GM23338 (cell line): Measurements from ENCODE around the gene GRIA3. TPM values are rescaled to one million over a fixed set of nuclear protein-coding genes. Genes with fewer than 3 reads are reported as not detected.
"Not testable (repeated sequence)": the region's sequence is repeated elsewhere in the genome, so short reads cannot be mapped to it uniquely, and the experiment has no call there.

ENCODE experiments used
- ATAC-seq: fragments of 200-7000 bp; cut with Tn5 transposase; 3 replicates; pipeline ENCODE4 v1.9.1; 2020
- DNase-seq: peaks from one replicate; pipeline ENCODE4 v3.0.0-alpha.2; 2015; ENCODE audit warnings: low spot score
- H2AFZ ChIP-seq: fragments of 200-600 bp; sonication (generic); 2 replicates; pipeline ENCODE4 v1.8.0; 2016; ENCODE audit warnings: antibody characterized with exemption, mild to moderate bottlenecking, moderate library complexity
- H3F3A ChIP-seq: fragments of 200-600 bp; sonication (generic); replicated peaks from 2 replicates; pipeline ENCODE4 v1.8.0; 2017; ENCODE audit warnings: antibody characterized with exemption, mixed run types, low read depth
- H3K27ac ChIP-seq: fragments of 200-600 bp; sonication (generic); 2 replicates; pipeline ENCODE4 v1.6.1; 2016; ENCODE audit warnings: low read depth
- H3K27me3 ChIP-seq: fragments of 200-600 bp; sonication (generic); 2 replicates; pipeline ENCODE4 v1.8.0; 2016; ENCODE audit warnings: mild to moderate bottlenecking, mixed run types, moderate library complexity; ENCODE audit not compliant: insufficient read depth
- H3K36me3 ChIP-seq: fragments of 200-600 bp; sonication (generic); 2 replicates; pipeline ENCODE4 v1.8.0; 2016; ENCODE audit warnings: mild to moderate bottlenecking; ENCODE audit not compliant: insufficient read depth
- H3K4me1 ChIP-seq: fragments of 200-600 bp; sonication (generic); 2 replicates; pipeline ENCODE4 v1.8.0; 2016; ENCODE audit warnings: mild to moderate bottlenecking, moderate library complexity; ENCODE audit not compliant: insufficient read depth
- H3K4me2 ChIP-seq: fragments of 200-600 bp; sonication (generic); 2 replicates; pipeline ENCODE4 v1.7.1; 2017; ENCODE audit warnings: mixed run types
- H3K4me3 ChIP-seq: fragments of 200-600 bp; sonication (generic); 2 replicates; pipeline ENCODE4 v1.6.1; 2016; ENCODE audit warnings: mixed run types
- H3K79me2 ChIP-seq: fragments of 200-600 bp; sonication (generic); replicated peaks from 2 replicates; pipeline ENCODE4 v1.8.0; 2017; ENCODE audit warnings: mild to moderate bottlenecking; ENCODE audit not compliant: insufficient read depth
- H3K9me2 ChIP-seq: fragments of 200-600 bp; sonication (generic); 2 replicates; pipeline ENCODE4 v1.8.0; 2017; ENCODE audit not compliant: insufficient read depth
- H4K20me1 ChIP-seq: fragments of 200-600 bp; sonication (generic); replicated peaks from 2 replicates; pipeline ENCODE4 v1.8.0; 2017; ENCODE audit warnings: mild to moderate bottlenecking; ENCODE audit not compliant: insufficient read depth
- H3K27ac Mint-ChIP-seq: 2 replicates; pipeline ENCODE4 v1.8.0; 2020; ENCODE audit warnings: inconsistent platforms, mild to moderate bottlenecking, moderate library complexity, mixed read lengths
- H3K27me3 Mint-ChIP-seq: 3 replicates; pipeline ENCODE4 v1.8.0; 2022; ENCODE audit warnings: low read depth, mild to moderate bottlenecking, moderate library complexity, mixed read lengths, inconsistent platforms; ENCODE audit not compliant: insufficient read depth, poor library complexity
- H3K36me3 Mint-ChIP-seq: 3 replicates; pipeline ENCODE4 v1.8.0; 2021; ENCODE audit warnings: low read depth, mild to moderate bottlenecking, inconsistent platforms, moderate library complexity, mixed read lengths
- H3K4me1 Mint-ChIP-seq: 3 replicates; pipeline ENCODE4 v1.8.0; 2020; ENCODE audit warnings: mild to moderate bottlenecking, inconsistent platforms, mixed read lengths
- H3K4me3 Mint-ChIP-seq: 3 replicates; pipeline ENCODE4 v1.8.0; 2021; ENCODE audit warnings: moderate library complexity, mild to moderate bottlenecking, inconsistent platforms, mixed read lengths
- H3K9me3 Mint-ChIP-seq: 3 replicates; pipeline ENCODE4 v1.8.0; 2020; ENCODE audit warnings: moderate library complexity, mild to moderate bottlenecking, inconsistent platforms, mixed read lengths
- JUNB ChIP-seq: IDR thresholded peaks from one replicate; pipeline ENCODE4 v1.6.1; 2016; ENCODE audit warnings: antibody characterized with exemption; ENCODE audit not compliant: unreplicated experiment
- POLR2AphosphoS5 ChIP-seq: IDR thresholded peaks from 2 replicates; pipeline ENCODE4 v1.6.1; 2016; ENCODE audit warnings: antibody characterized with exemption, low read depth
- STAT1 ChIP-seq: IDR thresholded peaks from one replicate; pipeline ENCODE4 v1.6.1; 2016; ENCODE audit warnings: antibody characterized with exemption; ENCODE audit not compliant: unreplicated experiment
- polyA plus RNA-seq: library from polyadenylated mRNA; unstranded; fragments of >200 nt; fragmentation: Nextera tagmentation; extraction: Ambion mirVana; gene quantifications from 2 replicates; pipeline ENCODE4 v1.2.1, GENCODE V29; 2016
- total RNA-seq: library from RNA; depleted of rRNA; stranded (reverse); fragments of >200 nt; shearing (Covaris generic); gene quantifications from 2 replicates; pipeline ENCODE4 v1.2.3, GENCODE V29; 2014
- TF ChIP-seq, protein P1 (sequence below), 2 experiments: fragments of 200-600 bp in 1 of 2; sonication (generic) in 1 of 2; conservative IDR thresholded peaks; 2 replicates each; pipeline versions ENCODE4 v1.5.1 to v1.6.1; 2016 to 2017; ENCODE audit warnings: antibody characterized with exemption in 2 of 2, low read depth in 2 of 2, mild to moderate bottlenecking in 2 of 2, moderate library complexity in 1 of 2
- TF ChIP-seq, protein P2 (sequence below): fragments of 250-450 bp; sonication (Bioruptor Pico); IDR thresholded peaks from 2 replicates; pipeline ENCODE4 v1.5.0; 2020; ENCODE audit warnings: mild to moderate bottlenecking, moderate library complexity
- TF ChIP-seq, protein P3 (sequence below): IDR thresholded peaks from one replicate; pipeline ENCODE4 v1.6.1; 2018; ENCODE audit warnings: antibody characterized with exemption; ENCODE audit not compliant: unreplicated experiment
- TF ChIP-seq, protein P4 (sequence below): IDR thresholded peaks from 2 replicates; pipeline ENCODE4 v1.6.1; 2016; ENCODE audit warnings: antibody characterized with exemption

GRIA3 gene
- total and polyA plus RNA-seq, 2 experiments from 2014 or later = 2.7 to 5.6 TPM

DNA sequence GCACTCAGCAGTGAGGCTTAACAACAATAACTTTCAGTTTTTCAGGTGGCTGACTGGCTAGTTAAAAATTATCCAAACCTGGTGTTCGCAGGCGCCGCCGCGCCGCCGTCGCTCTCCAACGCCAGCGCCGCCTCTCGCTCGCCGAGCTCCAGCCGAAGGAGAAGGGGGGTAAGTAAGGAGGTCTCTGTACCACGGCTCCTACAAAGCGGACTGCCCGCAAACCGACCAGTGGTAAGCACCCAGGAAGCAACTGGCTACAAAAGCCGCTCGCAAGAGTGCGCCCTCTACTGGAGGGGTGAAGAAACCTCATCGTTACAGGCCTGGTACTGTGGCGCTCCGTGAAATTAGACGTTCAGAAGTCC, 330.2 kb downstream of the GRIA3 start:
- H3K36me3 Mint-ChIP-seq, H3K4me1 Mint-ChIP-seq, H3K27me3 Mint-ChIP-seq, ATAC-seq, H3K27ac ChIP-seq, H3K9me2 ChIP-seq, H3F3A ChIP-seq, H2AFZ ChIP-seq, H3K79me2 ChIP-seq, H3K4me3 ChIP-seq, H3K27me3 ChIP-seq, H4K20me1 ChIP-seq, H3K4me3 Mint-ChIP-seq, H3K36me3 ChIP-seq, H3K4me1 ChIP-seq, H3K4me2 ChIP-seq, H3K27ac Mint-ChIP-seq, H3K9me3 Mint-ChIP-seq: not testable (repeated sequence)
- TF ChIP-seq, protein P1, sequence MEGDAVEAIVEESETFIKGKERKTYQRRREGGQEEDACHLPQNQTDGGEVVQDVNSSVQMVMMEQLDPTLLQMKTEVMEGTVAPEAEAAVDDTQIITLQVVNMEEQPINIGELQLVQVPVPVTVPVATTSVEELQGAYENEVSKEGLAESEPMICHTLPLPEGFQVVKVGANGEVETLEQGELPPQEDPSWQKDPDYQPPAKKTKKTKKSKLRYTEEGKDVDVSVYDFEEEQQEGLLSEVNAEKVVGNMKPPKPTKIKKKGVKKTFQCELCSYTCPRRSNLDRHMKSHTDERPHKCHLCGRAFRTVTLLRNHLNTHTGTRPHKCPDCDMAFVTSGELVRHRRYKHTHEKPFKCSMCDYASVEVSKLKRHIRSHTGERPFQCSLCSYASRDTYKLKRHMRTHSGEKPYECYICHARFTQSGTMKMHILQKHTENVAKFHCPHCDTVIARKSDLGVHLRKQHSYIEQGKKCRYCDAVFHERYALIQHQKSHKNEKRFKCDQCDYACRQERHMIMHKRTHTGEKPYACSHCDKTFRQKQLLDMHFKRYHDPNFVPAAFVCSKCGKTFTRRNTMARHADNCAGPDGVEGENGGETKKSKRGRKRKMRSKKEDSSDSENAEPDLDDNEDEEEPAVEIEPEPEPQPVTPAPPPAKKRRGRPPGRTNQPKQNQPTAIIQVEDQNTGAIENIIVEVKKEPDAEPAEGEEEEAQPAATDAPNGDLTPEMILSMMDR (conservative IDR thresholded peaks at IDR 0.05; ENCODE audit: low read depth in 2 of 2) = peak; percentile 36 to 40
- DNase-seq = peak; percentile 1

DNA sequence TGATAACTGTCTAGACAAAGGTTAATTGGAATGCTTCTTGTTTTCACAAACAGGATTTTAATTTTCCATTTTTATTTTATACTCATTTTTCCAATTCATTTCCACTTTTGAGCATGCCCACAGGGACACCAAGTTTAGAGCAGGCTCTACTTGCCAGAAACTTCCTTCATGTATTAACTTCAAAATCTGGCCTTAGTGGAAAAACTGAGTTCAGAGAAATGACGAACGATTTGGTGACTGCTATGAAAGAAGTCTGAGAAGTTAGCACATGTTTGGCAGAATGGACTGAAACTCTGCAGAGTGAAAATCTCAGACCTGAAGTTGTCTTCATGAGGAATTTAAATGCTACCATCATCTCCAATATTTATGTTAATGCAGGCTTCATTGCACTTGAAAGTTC, 334.7 kb downstream of the GRIA3 start:
- H3K27me3 Mint-ChIP-seq = peaks cover 5% of the 10 kb centered on the region
- DNase-seq (no peak), ATAC-seq (no peak)
- H4K20me1 ChIP-seq = no peaks in the 10 kb centered on the region
- H3K27me3 ChIP-seq = no peaks in the 10 kb centered on the region
- no peaks in the 10 kb centered on the region for H3K9me2 ChIP-seq
- H3K9me3 Mint-ChIP-seq = peaks cover 11% of the 10 kb centered on the region
- no peaks in the 10 kb centered on the region for H3F3A ChIP-seq
- H3K4me3 Mint-ChIP-seq = no peak overlapping the region
- no peaks in the 10 kb centered on the region for H3K79me2 ChIP-seq
- H3K4me2 ChIP-seq = no peak overlapping the region
- no peaks in the 10 kb centered on the region for H3K36me3 ChIP-seq
- no peak overlapping the region for H2AFZ ChIP-seq
- H3K27ac ChIP-seq = no peak overlapping the region
- H3K4me1 Mint-ChIP-seq = no peaks in the 10 kb centered on the region
- no peak overlapping the region for H3K4me3 ChIP-seq
- H3K27ac Mint-ChIP-seq = no peak overlapping the region
- no peaks in the 10 kb centered on the region for H3K4me1 ChIP-seq
- H3K36me3 Mint-ChIP-seq = peaks cover 6% of the 10 kb centered on the region; the same call in 2 of the 3 replicates
- TF ChIP-seq STAT1 (no peak), POLR2AphosphoS5 (no peak), JUNB (no peak)
- TF ChIP-seq, protein P2, sequence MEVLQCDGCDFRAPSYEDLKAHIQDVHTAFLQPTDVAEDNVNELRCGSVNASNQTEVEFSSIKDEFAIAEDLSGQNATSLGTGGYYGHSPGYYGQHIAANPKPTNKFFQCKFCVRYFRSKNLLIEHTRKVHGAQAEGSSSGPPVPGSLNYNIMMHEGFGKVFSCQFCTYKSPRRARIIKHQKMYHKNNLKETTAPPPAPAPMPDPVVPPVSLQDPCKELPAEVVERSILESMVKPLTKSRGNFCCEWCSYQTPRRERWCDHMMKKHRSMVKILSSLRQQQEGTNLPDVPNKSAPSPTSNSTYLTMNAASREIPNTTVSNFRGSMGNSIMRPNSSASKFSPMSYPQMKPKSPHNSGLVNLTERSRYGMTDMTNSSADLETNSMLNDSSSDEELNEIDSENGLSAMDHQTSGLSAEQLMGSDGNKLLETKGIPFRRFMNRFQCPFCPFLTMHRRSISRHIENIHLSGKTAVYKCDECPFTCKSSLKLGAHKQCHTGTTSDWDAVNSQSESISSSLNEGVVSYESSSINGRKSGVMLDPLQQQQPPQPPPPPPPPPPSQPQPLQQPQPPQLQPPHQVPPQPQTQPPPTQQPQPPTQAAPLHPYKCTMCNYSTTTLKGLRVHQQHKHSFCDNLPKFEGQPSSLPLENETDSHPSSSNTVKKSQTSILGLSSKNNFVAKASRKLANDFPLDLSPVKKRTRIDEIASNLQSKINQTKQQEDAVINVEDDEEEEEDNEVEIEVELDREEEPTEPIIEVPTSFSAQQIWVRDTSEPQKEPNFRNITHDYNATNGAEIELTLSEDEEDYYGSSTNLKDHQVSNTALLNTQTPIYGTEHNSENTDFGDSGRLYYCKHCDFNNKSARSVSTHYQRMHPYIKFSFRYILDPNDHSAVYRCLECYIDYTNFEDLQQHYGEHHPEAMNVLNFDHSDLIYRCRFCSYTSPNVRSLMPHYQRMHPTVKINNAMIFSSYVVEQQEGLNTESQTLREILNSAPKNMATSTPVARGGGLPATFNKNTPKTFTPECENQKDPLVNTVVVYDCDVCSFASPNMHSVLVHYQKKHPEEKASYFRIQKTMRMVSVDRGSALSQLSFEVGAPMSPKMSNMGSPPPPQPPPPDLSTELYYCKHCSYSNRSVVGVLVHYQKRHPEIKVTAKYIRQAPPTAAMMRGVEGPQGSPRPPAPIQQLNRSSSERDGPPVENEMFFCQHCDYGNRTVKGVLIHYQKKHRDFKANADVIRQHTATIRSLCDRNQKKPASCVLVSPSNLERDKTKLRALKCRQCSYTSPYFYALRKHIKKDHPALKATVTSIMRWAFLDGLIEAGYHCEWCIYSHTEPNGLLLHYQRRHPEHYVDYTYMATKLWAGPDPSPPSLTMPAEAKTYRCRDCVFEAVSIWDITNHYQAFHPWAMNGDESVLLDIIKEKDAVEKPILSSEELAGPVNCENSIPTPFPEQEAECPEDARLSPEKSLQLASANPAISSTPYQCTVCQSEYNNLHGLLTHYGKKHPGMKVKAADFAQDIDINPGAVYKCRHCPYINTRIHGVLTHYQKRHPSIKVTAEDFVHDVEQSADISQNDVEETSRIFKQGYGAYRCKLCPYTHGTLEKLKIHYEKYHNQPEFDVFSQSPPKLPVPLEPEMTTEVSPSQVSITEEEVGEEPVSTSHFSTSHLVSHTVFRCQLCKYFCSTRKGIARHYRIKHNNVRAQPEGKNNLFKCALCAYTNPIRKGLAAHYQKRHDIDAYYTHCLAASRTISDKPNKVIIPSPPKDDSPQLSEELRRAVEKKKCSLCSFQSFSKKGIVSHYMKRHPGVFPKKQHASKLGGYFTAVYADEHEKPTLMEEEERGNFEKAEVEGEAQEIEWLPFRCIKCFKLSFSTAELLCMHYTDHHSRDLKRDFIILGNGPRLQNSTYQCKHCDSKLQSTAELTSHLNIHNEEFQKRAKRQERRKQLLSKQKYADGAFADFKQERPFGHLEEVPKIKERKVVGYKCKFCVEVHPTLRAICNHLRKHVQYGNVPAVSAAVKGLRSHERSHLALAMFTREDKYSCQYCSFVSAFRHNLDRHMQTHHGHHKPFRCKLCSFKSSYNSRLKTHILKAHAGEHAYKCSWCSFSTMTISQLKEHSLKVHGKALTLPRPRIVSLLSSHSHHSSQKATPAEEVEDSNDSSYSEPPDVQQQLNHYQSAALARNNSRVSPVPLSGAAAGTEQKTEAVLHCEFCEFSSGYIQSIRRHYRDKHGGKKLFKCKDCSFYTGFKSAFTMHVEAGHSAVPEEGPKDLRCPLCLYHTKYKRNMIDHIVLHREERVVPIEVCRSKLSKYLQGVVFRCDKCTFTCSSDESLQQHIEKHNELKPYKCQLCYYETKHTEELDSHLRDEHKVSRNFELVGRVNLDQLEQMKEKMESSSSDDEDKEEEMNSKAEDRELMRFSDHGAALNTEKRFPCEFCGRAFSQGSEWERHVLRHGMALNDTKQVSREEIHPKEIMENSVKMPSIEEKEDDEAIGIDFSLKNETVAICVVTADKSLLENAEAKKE = no peak
- TF ChIP-seq, protein P3, sequence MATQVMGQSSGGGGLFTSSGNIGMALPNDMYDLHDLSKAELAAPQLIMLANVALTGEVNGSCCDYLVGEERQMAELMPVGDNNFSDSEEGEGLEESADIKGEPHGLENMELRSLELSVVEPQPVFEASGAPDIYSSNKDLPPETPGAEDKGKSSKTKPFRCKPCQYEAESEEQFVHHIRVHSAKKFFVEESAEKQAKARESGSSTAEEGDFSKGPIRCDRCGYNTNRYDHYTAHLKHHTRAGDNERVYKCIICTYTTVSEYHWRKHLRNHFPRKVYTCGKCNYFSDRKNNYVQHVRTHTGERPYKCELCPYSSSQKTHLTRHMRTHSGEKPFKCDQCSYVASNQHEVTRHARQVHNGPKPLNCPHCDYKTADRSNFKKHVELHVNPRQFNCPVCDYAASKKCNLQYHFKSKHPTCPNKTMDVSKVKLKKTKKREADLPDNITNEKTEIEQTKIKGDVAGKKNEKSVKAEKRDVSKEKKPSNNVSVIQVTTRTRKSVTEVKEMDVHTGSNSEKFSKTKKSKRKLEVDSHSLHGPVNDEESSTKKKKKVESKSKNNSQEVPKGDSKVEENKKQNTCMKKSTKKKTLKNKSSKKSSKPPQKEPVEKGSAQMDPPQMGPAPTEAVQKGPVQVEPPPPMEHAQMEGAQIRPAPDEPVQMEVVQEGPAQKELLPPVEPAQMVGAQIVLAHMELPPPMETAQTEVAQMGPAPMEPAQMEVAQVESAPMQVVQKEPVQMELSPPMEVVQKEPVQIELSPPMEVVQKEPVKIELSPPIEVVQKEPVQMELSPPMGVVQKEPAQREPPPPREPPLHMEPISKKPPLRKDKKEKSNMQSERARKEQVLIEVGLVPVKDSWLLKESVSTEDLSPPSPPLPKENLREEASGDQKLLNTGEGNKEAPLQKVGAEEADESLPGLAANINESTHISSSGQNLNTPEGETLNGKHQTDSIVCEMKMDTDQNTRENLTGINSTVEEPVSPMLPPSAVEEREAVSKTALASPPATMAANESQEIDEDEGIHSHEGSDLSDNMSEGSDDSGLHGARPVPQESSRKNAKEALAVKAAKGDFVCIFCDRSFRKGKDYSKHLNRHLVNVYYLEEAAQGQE = no peak
- TF ChIP-seq, protein P4, sequence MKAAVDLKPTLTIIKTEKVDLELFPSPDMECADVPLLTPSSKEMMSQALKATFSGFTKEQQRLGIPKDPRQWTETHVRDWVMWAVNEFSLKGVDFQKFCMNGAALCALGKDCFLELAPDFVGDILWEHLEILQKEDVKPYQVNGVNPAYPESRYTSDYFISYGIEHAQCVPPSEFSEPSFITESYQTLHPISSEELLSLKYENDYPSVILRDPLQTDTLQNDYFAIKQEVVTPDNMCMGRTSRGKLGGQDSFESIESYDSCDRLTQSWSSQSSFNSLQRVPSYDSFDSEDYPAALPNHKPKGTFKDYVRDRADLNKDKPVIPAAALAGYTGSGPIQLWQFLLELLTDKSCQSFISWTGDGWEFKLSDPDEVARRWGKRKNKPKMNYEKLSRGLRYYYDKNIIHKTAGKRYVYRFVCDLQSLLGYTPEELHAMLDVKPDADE = no peak
- TF ChIP-seq, protein P1 (conservative IDR thresholded peaks at IDR 0.05; ENCODE audit: low read depth in 2 of 2) = no peak
